H1 (cell line): ENCODE data around the gene CEP170. TPM values are rescaled to one million over a fixed set of nuclear protein-coding genes. Genes with fewer than 3 reads are reported as not detected.

Experiments
- CTCF ChIA-PET: fragments of 300-600 bp; sonication (Branson Sonifier 250); formaldehyde crosslinking; loops from one replicate; lab custom pipeline; 2021; ENCODE audit not compliant: partially characterized antibody; lab: Charles Lee
- POLR2A ChIA-PET: fragments of 300-600 bp; sonication (Branson Sonifier 250); formaldehyde crosslinking; loops from one replicate; lab custom pipeline; 2021; ENCODE audit warnings: inconsistent platforms; ENCODE audit not compliant: partially characterized antibody; lab: Charles Lee
- DNase-seq, 2 experiments: peaks; one replicate each; pipeline versions ENCODE4 v3.0.0 to v3.0.0-alpha.2; 2010 to 2022; ENCODE audit warnings: low spot score in 2 of 2, low read depth in 1 of 2, mixed read lengths in 1 of 2
- FAIRE-seq: peaks from 2 replicates; lab custom pipeline; 2011; peaks lifted over from hg19 to GRCh38; lab: Jason Lieb, UNC
- H2AFZ ChIP-seq: 2 replicates; pipeline ENCODE4 v1.8.1; 2012; ENCODE audit warnings: low read length, inconsistent platforms
- H2AK5ac ChIP-seq: 2 replicates; pipeline ENCODE4 v1.6.1; 2013; ENCODE audit warnings: low read depth, low read length
- H2BK120ac ChIP-seq: replicated peaks from 2 replicates; pipeline ENCODE3; 2013; ENCODE audit warnings: low read depth, low read length, inconsistent platforms
- H2BK12ac ChIP-seq: 2 replicates; pipeline ENCODE4 v1.6.1; 2013; ENCODE audit warnings: low read depth, low read length
- H2BK15ac ChIP-seq: 2 replicates; pipeline ENCODE4 v1.6.1; 2013; ENCODE audit warnings: low read length
- H2BK20ac ChIP-seq: 2 replicates; pipeline ENCODE4 v1.6.1; 2013; ENCODE audit warnings: low read length
- H2BK5ac ChIP-seq: 2 replicates; pipeline ENCODE4 v1.6.1; 2013; ENCODE audit warnings: low read depth, low read length
- H3K14ac ChIP-seq: 2 replicates; pipeline ENCODE4 v1.6.1; 2013; ENCODE audit warnings: inconsistent platforms; ENCODE audit not compliant: insufficient read length
- H3K18ac ChIP-seq: 2 replicates; pipeline ENCODE4 v1.6.1; 2013; ENCODE audit warnings: low read length; ENCODE audit errors: extremely low read depth
- H3K23ac ChIP-seq: 2 replicates; pipeline ENCODE4 v1.6.1; 2013; ENCODE audit warnings: inconsistent platforms; ENCODE audit not compliant: insufficient read length
- H3K23me2 ChIP-seq: 2 replicates; pipeline ENCODE4 v1.6.1; 2013; ENCODE audit warnings: low read depth, low read length
- H3K27ac ChIP-seq: 2 replicates; pipeline ENCODE4 v1.6.1; 2011; ENCODE audit warnings: low read depth, low read length, inconsistent platforms
- H3K27me3 ChIP-seq, 4 experiments: replicated peaks in 1 of 4; 1 replicate in 1 of 4; 2 replicates in 3 of 4; pipeline versions ENCODE4 v1.6.1 to v1.8.1; 2011 to 2013; ENCODE audit warnings: low read length in 3 of 4, mild to moderate bottlenecking in 3 of 4, inconsistent platforms in 2 of 4, mixed read lengths in 2 of 4, moderate library complexity in 1 of 4; ENCODE audit not compliant: control insufficient read depth in 3 of 4, insufficient read depth in 3 of 4; ENCODE audit errors: extremely low read depth in 1 of 4
- H3K36me3 ChIP-seq, 4 experiments: 2 replicates each; pipeline versions ENCODE4 v1.6.1 to v1.8.1; 2011 to 2013; ENCODE audit warnings: mild to moderate bottlenecking in 4 of 4, low read length in 3 of 4, moderate library complexity in 2 of 4, control low read depth in 1 of 4, inconsistent platforms in 1 of 4; ENCODE audit not compliant: insufficient read depth in 4 of 4, control insufficient read depth in 2 of 4
- H3K4ac ChIP-seq: replicated peaks from 2 replicates; pipeline ENCODE3; 2013; ENCODE audit warnings: low read length, low read depth, mixed read lengths, inconsistent platforms; ENCODE audit not compliant: insufficient read length
- H3K4me1 ChIP-seq, 4 experiments: replicated peaks in 1 of 4; 1 replicate in 1 of 4; 2 replicates in 3 of 4; pipeline versions ENCODE4 v1.6.1 to v1.8.1; 2011 to 2013; ENCODE audit warnings: low read length in 3 of 4, inconsistent platforms in 2 of 4, mixed read lengths in 1 of 4; ENCODE audit not compliant: insufficient read depth in 4 of 4, control insufficient read depth in 3 of 4
- H3K4me2 ChIP-seq, 2 experiments: 2 replicates each; pipeline versions ENCODE4 v1.6.1 to v1.8.1; 2011 to 2013; ENCODE audit warnings: low read depth in 2 of 2, low read length in 2 of 2, control low read depth in 1 of 2, inconsistent platforms in 1 of 2, mild to moderate bottlenecking in 1 of 2; ENCODE audit not compliant: insufficient read depth in 1 of 2
- H3K4me3 ChIP-seq, 4 experiments: fragments of 200-600, 300-600 bp in 1 of 4; sonication (generic), shearing (Covaris generic), sonication (Bioruptor Twin) in 1 of 4; 2 replicates each; pipeline versions ENCODE4 v1.5.1 to v1.8.1; 2011 to 2016; ENCODE audit warnings: low read length in 4 of 4, low read depth in 3 of 4, control low read depth in 2 of 4, inconsistent platforms in 2 of 4, mild to moderate bottlenecking in 2 of 4, mixed read lengths in 1 of 4, moderate library complexity in 1 of 4; ENCODE audit not compliant: insufficient read depth in 2 of 4; ENCODE audit errors: extremely low read depth in 1 of 4
- H3K56ac ChIP-seq: replicated peaks from 2 replicates; pipeline ENCODE3; 2013; ENCODE audit warnings: low read depth, mild to moderate bottlenecking, mixed read lengths, low read length, inconsistent platforms; ENCODE audit not compliant: insufficient read length
- H3K79me1 ChIP-seq: 2 replicates; pipeline ENCODE4 v1.6.1; 2013; ENCODE audit warnings: low read depth, low read length, control low read depth
- H3K79me2 ChIP-seq, 2 experiments: 2 replicates each; pipeline versions ENCODE4 v1.6.1 to v1.8.1; 2012 to 2013; ENCODE audit warnings: low read length in 2 of 2, mild to moderate bottlenecking in 2 of 2, inconsistent platforms in 1 of 2; ENCODE audit not compliant: insufficient read depth in 2 of 2, control insufficient read depth in 1 of 2
- H3K9ac ChIP-seq, 4 experiments: replicated peaks in 1 of 4; 1 replicate in 1 of 4; 2 replicates in 3 of 4; pipeline versions ENCODE4 v1.6.1 to v1.8.1; 2011 to 2013; ENCODE audit warnings: low read depth in 3 of 4, low read length in 3 of 4, control low read depth in 2 of 4, mild to moderate bottlenecking in 2 of 4, moderate library complexity in 2 of 4, inconsistent platforms in 1 of 4; ENCODE audit errors: extremely low read depth in 1 of 4
- H3K9me3 ChIP-seq, 2 experiments: 2 replicates each; pipeline versions ENCODE4 v1.6.1 to v1.8.1; 2012 to 2013; ENCODE audit warnings: mild to moderate bottlenecking in 2 of 2, moderate library complexity in 2 of 2, control low read depth in 1 of 2, inconsistent platforms in 1 of 2, low read depth in 1 of 2, low read length in 1 of 2, mixed read lengths in 1 of 2; ENCODE audit not compliant: insufficient read depth in 2 of 2
- H4K20me1 ChIP-seq, 2 experiments: replicated peaks in 1 of 2; 2 replicates each; pipeline versions ENCODE3 to v1.8.1; 2011 to 2013; ENCODE audit warnings: inconsistent platforms in 2 of 2, low read length in 2 of 2, mild to moderate bottlenecking in 1 of 2; ENCODE audit not compliant: insufficient read depth in 2 of 2, control insufficient read depth in 1 of 2
- H4K5ac ChIP-seq: 2 replicates; pipeline ENCODE4 v1.6.1; 2013; ENCODE audit warnings: low read length, low read depth, mixed read lengths, inconsistent platforms; ENCODE audit not compliant: insufficient read length
- H4K8ac ChIP-seq: 2 replicates; pipeline ENCODE4 v1.8.0; 2013; ENCODE audit warnings: mild to moderate bottlenecking, moderate library complexity, low read length, inconsistent platforms; ENCODE audit not compliant: insufficient read depth; ENCODE audit errors: extremely low read depth
- H4K91ac ChIP-seq: replicated peaks from 2 replicates; pipeline ENCODE3; 2013; ENCODE audit warnings: low read length, mixed read lengths, inconsistent platforms; ENCODE audit not compliant: insufficient read length
- EZH2 ChIP-seq: fragments of 200-600 bp; sonication (generic); IDR thresholded peaks from 2 replicates; pipeline ENCODE4 v1.7.1; 2012; ENCODE audit warnings: low read depth, mild to moderate bottlenecking, moderate library complexity, low read length, inconsistent platforms; ENCODE audit not compliant: severe bottlenecking
- YY1 ChIP-seq: IDR thresholded peaks from 2 replicates; pipeline ENCODE4 v1.6.1; 2011; ENCODE audit warnings: low read depth, mild to moderate bottlenecking, low read length
- WGBS, 2 experiments: shearing (Covaris generic) in 1 of 2; methylation state at CpG; one replicate each; pipeline versions ENCODE4 v1.1.6 to v1.1.7; 2013 to 2015; ENCODE audit warnings: low lambda C conversion rate in 2 of 2, mixed read lengths in 2 of 2, inconsistent platforms in 1 of 2, low coverage in 1 of 2, missing lambda C conversion rate in 1 of 2; ENCODE audit not compliant: insufficient replicate concordance in 2 of 2, insufficient coverage in 1 of 2, insufficient read length in 1 of 2; ENCODE audit errors: extremely low coverage in 1 of 2, missing lambda C conversion rate in 1 of 2; 5-methylcytosine and 5-hydroxymethylcytosine counted together
- polyA plus RNA-seq, 7 experiments: library from polyadenylated mRNA; depleted of rRNA in 3 of 7; stranded (reverse) in 5 of 7; unstranded in 2 of 7; fragments of >200 nt in 5 of 7; fragments of 200-250 nt in 2 of 7; gene quantifications; 1 replicate in 5 of 7; 2 replicates in 1 of 7; 4 replicates in 1 of 7; pipeline versions ENCODE4 v1.2.1 to v1.2.3, GENCODE V29; 2011 to 2013; ENCODE audit warnings: missing spikeins in 2 of 7, mixed read lengths in 2 of 7
- total RNA-seq: library from RNA; stranded (reverse); fragmentation: NEBNext Ultra II Directional; extraction: Animal tissue kit (Norgen Biotek cat#: 25700); gene quantifications from 2 replicates; pipeline ENCODE4 v1.2.1, GENCODE V29; 2021

CEP170 gene
- total and polyA plus RNA-seq, 2 of the 8 experiments (the other 6 are each of a cell fraction or from before 2014, with no cell fraction given): 33.1 to 97.2 TPM

DNA sequence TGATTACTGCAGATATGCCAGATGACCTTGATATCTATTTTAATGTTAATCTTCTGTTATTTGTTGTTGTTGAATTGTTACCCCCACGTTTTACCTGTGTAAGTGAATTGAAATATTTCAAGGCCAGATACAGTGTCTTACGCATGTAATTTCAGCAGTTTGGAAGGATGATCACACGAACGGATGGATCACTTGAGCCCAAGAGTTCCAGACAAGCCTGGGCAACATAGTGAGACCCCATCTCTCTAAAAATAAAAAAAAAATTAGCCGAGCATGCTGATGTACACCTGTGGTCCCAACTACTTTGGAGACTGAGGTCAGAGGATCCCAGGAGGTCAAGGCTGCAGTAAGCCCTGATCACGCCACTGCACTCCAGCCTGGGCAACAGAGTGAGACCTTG, 33.0 kb upstream of the CEP170 start:
- Histone ChIP-seq H2BK12ac (no peak overlapping the region), H3K79me1 (no peaks in the 10 kb centered on the region), H2AK5ac (no peak overlapping the region), H3K56ac (no peak overlapping the region), H3K79me2 (no peaks in the 10 kb centered on the region), H3K36me3 (peaks cover 0 to 4% (median 0%) of the 10 kb centered on the region in 4 experiments; a peak in 2 of 8 replicates), H3K4me1 (peaks cover 0 to 4% (median 1%) of the 10 kb centered on the region in 4 experiments; a peak in 2 of 7 replicates), H3K27me3 (no peaks in the 10 kb centered on the region), H2BK120ac (no peak overlapping the region), H3K4me3 (no peak overlapping the region), H2BK15ac (no peak overlapping the region), H4K91ac (no peak overlapping the region), H3K23me2 (no peaks in the 10 kb centered on the region), H3K14ac (no peak overlapping the region), H4K8ac (no peak overlapping the region), H3K4ac (no peak overlapping the region), H3K9ac (no peak overlapping the region), H2BK20ac (no peak overlapping the region), H3K4me2 (no peak overlapping the region), H2AFZ (no peak overlapping the region), H4K20me1 (peaks cover 0 to 1% of the 10 kb centered on the region in 2 experiments), H4K5ac (no peak overlapping the region), H3K27ac (no peak overlapping the region), H3K18ac (no peak overlapping the region), H3K23ac (no peak overlapping the region), H2BK5ac (no peak overlapping the region), H3K9me3 (no peaks in the 10 kb centered on the region)
- ChIA-PET CTCF (no interaction called here), POLR2A (no interaction called here)
- TF ChIP-seq YY1: no peak
- TF ChIP-seq EZH2: no peak
- FAIRE-seq: no peak
- no peak for DNase-seq
- 91% methylated on average over 6 of the region's 6 CpGs; no CpG with 5 or more reads in 1 of the 2 experiments for WGBS, 2 experiments
